Measurements from ENCODE around the gene HMGB4.

DNA sequence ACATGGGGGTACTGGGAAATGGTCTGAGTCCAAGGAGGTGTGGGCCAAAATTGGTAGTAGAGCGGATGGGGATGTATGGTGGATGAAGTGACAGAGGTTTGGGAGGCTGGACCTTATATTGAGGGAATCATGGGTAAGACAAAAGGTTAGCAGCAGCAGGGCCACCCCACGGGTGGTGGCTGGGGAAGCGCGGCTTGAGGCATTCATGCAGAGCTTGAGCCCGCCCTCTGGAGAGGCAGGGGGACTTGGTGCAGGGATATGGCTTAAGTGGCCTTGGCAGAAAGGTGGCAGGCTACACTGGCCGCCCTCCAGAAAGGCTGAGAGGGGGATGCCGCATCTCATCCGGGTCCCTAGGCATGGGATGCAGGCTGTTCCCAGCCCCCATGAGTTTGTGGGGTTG lies 31.5 kb downstream of the HMGB4 start:
- TF ChIP-seq RFX1 (IDR thresholded peaks at IDR 0.05), result no peak
- no peak for TF ChIP-seq BRD4 (IDR thresholded peaks at IDR 0.05)
- TF ChIP-seq ZFP1 (CRISPR knock-in tag; IDR thresholded peaks at IDR 0.05), result no peak
- TF ChIP-seq NFE2 (IDR thresholded peaks at IDR 0.05; ENCODE audit: low read depth), result no peak
- no peak for TF ChIP-seq EZH2 (IDR thresholded peaks at IDR 0.05; ENCODE audit: borderline replicate concordance, low read depth, low read length)
- TF ChIP-seq SRF (CRISPR knock-in tag; IDR thresholded peaks at IDR 0.05), result no peak
- TF ChIP-seq, protein P1, sequence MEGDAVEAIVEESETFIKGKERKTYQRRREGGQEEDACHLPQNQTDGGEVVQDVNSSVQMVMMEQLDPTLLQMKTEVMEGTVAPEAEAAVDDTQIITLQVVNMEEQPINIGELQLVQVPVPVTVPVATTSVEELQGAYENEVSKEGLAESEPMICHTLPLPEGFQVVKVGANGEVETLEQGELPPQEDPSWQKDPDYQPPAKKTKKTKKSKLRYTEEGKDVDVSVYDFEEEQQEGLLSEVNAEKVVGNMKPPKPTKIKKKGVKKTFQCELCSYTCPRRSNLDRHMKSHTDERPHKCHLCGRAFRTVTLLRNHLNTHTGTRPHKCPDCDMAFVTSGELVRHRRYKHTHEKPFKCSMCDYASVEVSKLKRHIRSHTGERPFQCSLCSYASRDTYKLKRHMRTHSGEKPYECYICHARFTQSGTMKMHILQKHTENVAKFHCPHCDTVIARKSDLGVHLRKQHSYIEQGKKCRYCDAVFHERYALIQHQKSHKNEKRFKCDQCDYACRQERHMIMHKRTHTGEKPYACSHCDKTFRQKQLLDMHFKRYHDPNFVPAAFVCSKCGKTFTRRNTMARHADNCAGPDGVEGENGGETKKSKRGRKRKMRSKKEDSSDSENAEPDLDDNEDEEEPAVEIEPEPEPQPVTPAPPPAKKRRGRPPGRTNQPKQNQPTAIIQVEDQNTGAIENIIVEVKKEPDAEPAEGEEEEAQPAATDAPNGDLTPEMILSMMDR (IDR thresholded peaks at IDR 0.05 in 2 of 3, conservative IDR thresholded peaks at IDR 0.05 in 1 of 3; ENCODE audit: insufficient read depth in 2 of 3, low read depth in 1 of 3, low read length in 3 of 3), result no peak
- no peak for TF ChIP-seq RBM39 (optimal IDR thresholded peaks at IDR 0.05; ENCODE audit: low read depth, low read length)
- TF ChIP-seq ZBED1 (IDR thresholded peaks at IDR 0.05), result no peak
- no peak for TF ChIP-seq RAD21 (CRISPR knock-in tag; conservative IDR thresholded peaks at IDR 0.05 in 1 of 2, IDR thresholded peaks at IDR 0.05 in 1 of 2)
- TF ChIP-seq POLR2A (conservative IDR thresholded peaks at IDR 0.05), result no peak

All from K562 (cell line).